ENCODE data around the gene WDFY2. TPM values are rescaled to one million over a fixed set of nuclear protein-coding genes. Genes with fewer than 3 reads are reported as not detected.
"Not testable (repeated sequence)": the region's sequence is repeated elsewhere in the genome, so short reads cannot be mapped to it uniquely, and the experiment has no call there.

Gene WDFY2
- total and polyA plus RNA-seq, 8 donors: 1.4 to 22.6 (median 10.4) TPM

DNA sequence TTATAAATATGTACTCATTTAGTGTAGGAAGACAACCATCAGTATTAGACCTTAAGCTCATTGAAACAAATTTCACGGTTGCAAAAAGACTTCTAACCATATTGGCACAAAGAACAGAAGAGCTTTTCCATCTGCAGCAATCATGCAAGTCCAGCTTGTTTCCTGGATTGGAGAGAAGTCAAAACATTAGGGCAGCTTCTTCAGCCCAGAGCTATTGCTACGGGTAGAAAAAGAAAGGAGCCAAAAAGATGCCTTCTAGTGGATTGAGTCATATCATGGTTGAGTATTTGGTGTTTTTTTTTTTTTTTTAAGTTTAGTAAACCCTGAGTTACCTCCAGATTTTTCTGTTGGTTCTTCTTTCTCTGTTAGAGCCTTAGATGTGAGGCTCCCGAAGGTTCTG lies 99.8 kb downstream of the WDFY2 start:
- no peak for DNase-seq
- 70 to 84% (median 80%) methylated on average over 3 of the region's 3 CpGs for WGBS, 5 donors
- intact Hi-C loops (cut with DNase I; ENCODE audit: low total_unique reads): no loop called here

DNA sequence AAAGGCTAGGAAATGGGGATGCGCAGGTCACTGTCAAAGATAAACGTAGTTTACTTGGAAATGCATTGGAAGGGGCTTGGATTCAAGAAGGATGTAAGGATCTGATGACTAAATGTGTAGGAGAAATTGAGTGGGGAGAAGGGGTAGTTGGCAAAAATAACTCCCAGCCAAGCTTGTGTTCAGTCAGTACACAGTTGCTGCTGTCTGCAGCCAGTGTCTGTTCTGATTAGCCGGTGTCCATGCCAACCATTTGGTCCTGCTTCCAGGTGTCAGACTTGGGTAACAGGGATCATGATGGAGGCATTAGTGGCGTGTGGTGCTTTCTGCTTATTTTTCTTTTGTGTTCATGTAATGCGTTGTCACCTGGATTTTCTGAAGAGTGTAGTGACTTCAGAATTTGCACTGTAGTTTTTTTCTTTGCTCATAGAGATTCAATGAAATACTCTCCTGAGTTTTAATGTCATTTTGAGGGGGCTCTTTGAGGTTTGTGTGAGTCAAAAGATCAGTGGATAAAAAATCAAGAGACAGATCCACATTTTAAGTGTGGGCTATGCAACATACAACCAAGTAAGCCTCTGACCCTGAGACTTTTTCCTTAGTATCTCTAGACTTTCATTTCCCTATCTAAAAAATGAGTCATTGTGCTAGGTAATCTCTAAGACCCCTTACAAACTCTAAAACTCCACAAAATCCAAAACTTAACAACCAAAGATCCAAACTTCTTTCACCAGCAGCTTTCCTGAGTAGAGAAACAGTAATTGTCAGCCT lies 103.9 kb downstream of the WDFY2 start:
- 80 to 88% (median 85%) methylated on average over 5 of the region's 5 CpGs for WGBS, 5 donors
- no peaks in the 10 kb centered on the region for H3K27me3 ChIP-seq
- H3K4me1 ChIP-seq: peaks cover 0 to 32% (median 11%) of the 10 kb centered on the region in 4 donors
- peak overlapping the region in 1 of 5 donors; percentile 39 for H3K27ac ChIP-seq
- no peak for TF ChIP-seq EP300 (IDR thresholded peaks at IDR 0.05)
- no peak for TF ChIP-seq POLR2AphosphoS5 (IDR thresholded peaks at IDR 0.05)
- TF ChIP-seq POLR2A (IDR thresholded peaks at IDR 0.05): no peak
- TF ChIP-seq, protein P1, sequence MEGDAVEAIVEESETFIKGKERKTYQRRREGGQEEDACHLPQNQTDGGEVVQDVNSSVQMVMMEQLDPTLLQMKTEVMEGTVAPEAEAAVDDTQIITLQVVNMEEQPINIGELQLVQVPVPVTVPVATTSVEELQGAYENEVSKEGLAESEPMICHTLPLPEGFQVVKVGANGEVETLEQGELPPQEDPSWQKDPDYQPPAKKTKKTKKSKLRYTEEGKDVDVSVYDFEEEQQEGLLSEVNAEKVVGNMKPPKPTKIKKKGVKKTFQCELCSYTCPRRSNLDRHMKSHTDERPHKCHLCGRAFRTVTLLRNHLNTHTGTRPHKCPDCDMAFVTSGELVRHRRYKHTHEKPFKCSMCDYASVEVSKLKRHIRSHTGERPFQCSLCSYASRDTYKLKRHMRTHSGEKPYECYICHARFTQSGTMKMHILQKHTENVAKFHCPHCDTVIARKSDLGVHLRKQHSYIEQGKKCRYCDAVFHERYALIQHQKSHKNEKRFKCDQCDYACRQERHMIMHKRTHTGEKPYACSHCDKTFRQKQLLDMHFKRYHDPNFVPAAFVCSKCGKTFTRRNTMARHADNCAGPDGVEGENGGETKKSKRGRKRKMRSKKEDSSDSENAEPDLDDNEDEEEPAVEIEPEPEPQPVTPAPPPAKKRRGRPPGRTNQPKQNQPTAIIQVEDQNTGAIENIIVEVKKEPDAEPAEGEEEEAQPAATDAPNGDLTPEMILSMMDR (IDR thresholded peaks at IDR 0.05): no peak
- H3K36me3 ChIP-seq: no peaks in the 10 kb centered on the region
- DNase-seq: peak in 1 of 2 donors; percentile 32
- intact Hi-C loops (cut with DNase I; ENCODE audit: low total_unique reads): no loop called here
- H3K4me3 ChIP-seq: no peak overlapping the region
- H3K9me3 ChIP-seq: no peaks in the 10 kb centered on the region

More for the DNA sequence above, 99.8 kb downstream of the WDFY2 start:
- H3K4me3 ChIP-seq: no peak overlapping the region
- no peak overlapping the region for H3K27ac ChIP-seq
- peaks cover 0 to 7% (median 0%) of the 10 kb centered on the region in 4 donors for H3K36me3 ChIP-seq
- H3K9me3 ChIP-seq: no peaks in the 10 kb centered on the region
- H3K4me1 ChIP-seq: peaks cover 0 to 25% (median 6%) of the 10 kb centered on the region in 4 donors
- H3K27me3 ChIP-seq: no peaks in the 10 kb centered on the region
- TF ChIP-seq POLR2A (IDR thresholded peaks at IDR 0.05) (no peak), EP300 (IDR thresholded peaks at IDR 0.05) (no peak), POLR2AphosphoS5 (IDR thresholded peaks at IDR 0.05) (no peak)
- TF ChIP-seq, protein P1 (IDR thresholded peaks at IDR 0.05): no peak

DNA sequence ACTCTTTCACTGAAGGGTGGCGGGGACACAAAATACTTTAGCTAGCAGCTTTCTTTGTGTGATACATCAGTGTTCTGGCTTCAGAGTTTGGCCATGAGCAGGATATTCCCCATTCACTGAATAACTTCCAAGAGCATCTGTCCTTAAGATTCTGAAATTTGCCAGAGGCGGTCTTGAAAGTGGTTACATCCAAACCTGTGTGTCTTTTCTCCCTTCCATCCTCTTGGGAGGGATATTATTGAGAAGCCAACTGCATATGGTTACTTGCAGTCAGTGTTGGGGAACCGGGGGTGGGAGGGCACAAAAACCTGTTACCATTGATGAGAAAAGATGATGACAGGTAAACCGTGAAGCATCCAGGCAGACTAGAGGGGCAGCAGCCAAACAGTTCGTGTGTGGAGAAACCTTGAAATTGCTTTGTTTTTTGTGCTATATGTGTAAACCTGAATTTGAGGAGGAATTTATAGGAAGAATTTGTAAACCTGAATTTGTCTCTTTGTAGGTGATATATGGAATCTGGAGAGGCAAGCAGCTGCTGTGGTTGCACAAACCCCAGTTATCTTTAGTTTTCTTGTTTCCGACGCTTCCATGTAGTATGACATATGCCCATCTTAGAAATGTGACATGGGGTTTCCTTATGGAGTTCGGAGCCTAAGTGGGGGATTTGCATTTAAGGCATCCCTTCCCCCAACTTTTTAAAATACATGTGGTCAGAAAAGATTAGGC lies 104.8 kb downstream of the WDFY2 start:
- TF ChIP-seq, protein P1 (IDR thresholded peaks at IDR 0.05): no peak
- TF ChIP-seq POLR2AphosphoS5 (IDR thresholded peaks at IDR 0.05): no peak
- no peak for TF ChIP-seq POLR2A (IDR thresholded peaks at IDR 0.05)
- no peak for TF ChIP-seq EP300 (IDR thresholded peaks at IDR 0.05)
- Histone ChIP-seq H3K36me3 (no peaks in the 10 kb centered on the region), H3K27ac (peak overlapping the region in 3 of 5 donors; percentile 4 to 39 (median 24)), H3K4me1 (peaks cover 0 to 26% (median 11%) of the 10 kb centered on the region in 4 donors), H3K9me3 (no peaks in the 10 kb centered on the region), H3K27me3 (no peaks in the 10 kb centered on the region), H3K4me3 (no peak overlapping the region)
- peak in 1 of 2 donors; percentile 33 for DNase-seq
- intact Hi-C loops (cut with DNase I; ENCODE audit: low total_unique reads): no loop called here
- WGBS, 5 donors: 53 to 66% (median 64%) methylated on average over 8 of the region's 8 CpGs

DNA sequence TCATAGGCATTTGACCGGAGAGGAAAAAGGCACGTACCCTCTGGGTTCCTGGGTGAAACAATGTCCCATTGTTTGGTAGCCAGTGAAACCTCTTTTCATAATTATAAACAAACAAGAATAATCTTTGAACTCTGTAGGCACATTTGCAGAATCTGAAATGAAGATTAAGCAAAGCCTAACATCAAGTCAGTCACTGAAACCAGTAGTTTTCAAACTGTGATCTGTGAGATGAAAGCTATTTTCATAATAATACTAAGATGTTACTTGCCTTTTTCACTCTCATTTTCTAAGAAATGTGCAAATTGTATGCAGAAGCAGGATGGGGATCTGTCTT lies 105.4 kb downstream of the WDFY2 start:
- Histone ChIP-seq H3K4me1 (peaks cover 0 to 25% (median 11%) of the 10 kb centered on the region in 4 donors), H3K9me3 (no peaks in the 10 kb centered on the region), H3K4me3 (no peak overlapping the region), H3K27ac (peak overlapping the region in 3 of 5 donors; percentile 4 to 39 (median 24)), H3K36me3 (no peaks in the 10 kb centered on the region), H3K27me3 (no peaks in the 10 kb centered on the region)
- intact Hi-C loops (cut with DNase I; ENCODE audit: low total_unique reads): no loop called here
- 14 to 43% (median 30%) methylated on average over 2 of the region's 2 CpGs for WGBS, 5 donors
- peak in 1 of 2 donors; percentile 75 for DNase-seq
- TF ChIP-seq POLR2A (IDR thresholded peaks at IDR 0.05) (no peak), POLR2AphosphoS5 (IDR thresholded peaks at IDR 0.05) (peak in 1 of 3 donors; percentile 40)

DNA sequence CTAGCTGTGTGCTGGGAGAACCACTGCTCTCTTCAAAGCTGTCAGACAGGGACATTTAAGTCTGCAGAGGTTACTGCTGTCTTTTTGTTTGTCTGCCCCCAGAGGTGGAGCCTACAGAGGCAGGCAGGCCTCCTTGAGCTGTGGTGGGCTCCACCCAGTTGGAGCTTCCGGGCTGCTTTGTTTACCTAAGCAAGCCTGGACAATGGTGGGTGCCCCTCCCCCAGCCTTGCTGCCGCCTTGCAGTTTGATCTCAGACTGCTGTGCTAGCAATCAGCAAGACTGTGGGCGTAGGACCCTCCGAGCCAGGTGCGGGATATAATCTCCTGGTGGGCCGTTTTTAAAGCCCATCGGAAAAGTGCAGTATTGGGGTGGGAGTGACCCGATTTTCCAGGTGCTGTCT lies 111.4 kb downstream of the WDFY2 start:
- H3K27me3 ChIP-seq; H3K4me3 ChIP-seq; DNase-seq; intact Hi-C loops (cut with DNase I; ENCODE audit: low total_unique reads); H3K9me3 ChIP-seq; H3K27ac ChIP-seq; H3K4me1 ChIP-seq; H3K36me3 ChIP-seq: not testable (repeated sequence)
- 85 to 92% (median 87%) methylated on average over 8 of the region's 8 CpGs for WGBS, 5 donors

Measured in stomach (tissue), 9 donors.